WERI-Rb-1 (cell line): ENCODE results near the gene STAC2.
"Not testable (repeated sequence)": the region's sequence is repeated elsewhere in the genome, so short reads cannot be mapped to it uniquely, and the experiment has no call there.

Source experiments
- DNase-seq: peaks from one replicate; pipeline ENCODE4 v3.0.0-alpha.2; 2020
- H3K27ac ChIP-seq: fragments of 250-450 bp; sonication (Bioruptor Pico); 2 replicates; pipeline ENCODE4 v1.5.1; 2020; ENCODE audit warnings: mild to moderate bottlenecking, moderate library complexity
- H3K27me3 ChIP-seq: fragments of 250-450 bp; sonication (Bioruptor Pico); 2 replicates; pipeline ENCODE4 v1.5.1; 2021; ENCODE audit warnings: mild to moderate bottlenecking, low read depth, moderate library complexity; ENCODE audit not compliant: insufficient read depth, severe bottlenecking
- H3K36me3 ChIP-seq: fragments of 250-450 bp; sonication (Bioruptor Pico); 2 replicates; pipeline ENCODE4 v1.5.1; 2020; ENCODE audit warnings: mild to moderate bottlenecking, moderate library complexity
- H3K4me3 ChIP-seq: 2 replicates; pipeline ENCODE4 v1.5.1; 2011; ENCODE audit warnings: low read depth, mild to moderate bottlenecking, control low read depth, low read length
- H3K9me3 ChIP-seq: fragments of 250-450 bp; sonication (Bioruptor Pico); 2 replicates; pipeline ENCODE4 v1.5.1; 2021; ENCODE audit warnings: mild to moderate bottlenecking, moderate library complexity; ENCODE audit not compliant: severe bottlenecking
- TF ChIP-seq, protein P1 (sequence below): IDR thresholded peaks from 2 replicates; pipeline ENCODE4 v1.5.1; 2011; ENCODE audit warnings: low read depth, mild to moderate bottlenecking, control low read depth, inconsistent platforms, low read length

STAC2 gene

GRCh38 chr17:39170109-39170508 is 55.6 kb downstream of the STAC2 start:
- no peak for DNase-seq
- H3K27ac ChIP-seq = no peak overlapping the region

DNA sequence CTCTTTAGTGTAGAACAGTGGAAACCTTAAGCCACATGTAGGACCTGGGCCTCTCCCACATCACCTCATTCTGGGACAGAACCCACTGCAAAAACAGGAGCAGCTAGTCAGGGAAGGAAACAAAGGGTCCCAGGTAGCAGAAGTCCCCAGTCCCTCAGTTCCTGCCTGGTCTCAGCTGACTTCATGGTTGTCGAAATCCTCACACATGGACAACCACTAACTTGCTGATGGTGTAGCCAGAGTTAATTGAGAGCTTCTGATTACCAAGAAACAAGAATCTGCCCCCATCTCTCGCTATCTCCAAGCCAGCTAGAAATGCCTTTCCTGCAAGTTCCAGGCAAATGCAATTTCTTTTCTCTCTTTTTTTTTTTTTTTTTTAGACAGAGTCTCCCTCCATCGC is 56.2 kb downstream of the STAC2 start:
- Histone ChIP-seq H3K27ac (no peak overlapping the region), H3K9me3 (peaks cover 4% of the 10 kb centered on the region), H3K36me3 (no peaks in the 10 kb centered on the region), H3K27me3 (no peaks in the 10 kb centered on the region), H3K4me3 (no peak overlapping the region)
- no peak for DNase-seq
- TF ChIP-seq, protein P1, sequence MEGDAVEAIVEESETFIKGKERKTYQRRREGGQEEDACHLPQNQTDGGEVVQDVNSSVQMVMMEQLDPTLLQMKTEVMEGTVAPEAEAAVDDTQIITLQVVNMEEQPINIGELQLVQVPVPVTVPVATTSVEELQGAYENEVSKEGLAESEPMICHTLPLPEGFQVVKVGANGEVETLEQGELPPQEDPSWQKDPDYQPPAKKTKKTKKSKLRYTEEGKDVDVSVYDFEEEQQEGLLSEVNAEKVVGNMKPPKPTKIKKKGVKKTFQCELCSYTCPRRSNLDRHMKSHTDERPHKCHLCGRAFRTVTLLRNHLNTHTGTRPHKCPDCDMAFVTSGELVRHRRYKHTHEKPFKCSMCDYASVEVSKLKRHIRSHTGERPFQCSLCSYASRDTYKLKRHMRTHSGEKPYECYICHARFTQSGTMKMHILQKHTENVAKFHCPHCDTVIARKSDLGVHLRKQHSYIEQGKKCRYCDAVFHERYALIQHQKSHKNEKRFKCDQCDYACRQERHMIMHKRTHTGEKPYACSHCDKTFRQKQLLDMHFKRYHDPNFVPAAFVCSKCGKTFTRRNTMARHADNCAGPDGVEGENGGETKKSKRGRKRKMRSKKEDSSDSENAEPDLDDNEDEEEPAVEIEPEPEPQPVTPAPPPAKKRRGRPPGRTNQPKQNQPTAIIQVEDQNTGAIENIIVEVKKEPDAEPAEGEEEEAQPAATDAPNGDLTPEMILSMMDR = no peak

More at GRCh38 chr17:39170109-39170508, 55.6 kb downstream of the STAC2 start:
- no peak overlapping the region for H3K4me3 ChIP-seq
- H3K27me3 ChIP-seq = no peaks in the 10 kb centered on the region
- TF ChIP-seq, protein P1 = no peak
- H3K9me3 ChIP-seq = peaks cover 4% of the 10 kb centered on the region
- peaks cover under 1% of the 10 kb centered on the region for H3K36me3 ChIP-seq

DNA sequence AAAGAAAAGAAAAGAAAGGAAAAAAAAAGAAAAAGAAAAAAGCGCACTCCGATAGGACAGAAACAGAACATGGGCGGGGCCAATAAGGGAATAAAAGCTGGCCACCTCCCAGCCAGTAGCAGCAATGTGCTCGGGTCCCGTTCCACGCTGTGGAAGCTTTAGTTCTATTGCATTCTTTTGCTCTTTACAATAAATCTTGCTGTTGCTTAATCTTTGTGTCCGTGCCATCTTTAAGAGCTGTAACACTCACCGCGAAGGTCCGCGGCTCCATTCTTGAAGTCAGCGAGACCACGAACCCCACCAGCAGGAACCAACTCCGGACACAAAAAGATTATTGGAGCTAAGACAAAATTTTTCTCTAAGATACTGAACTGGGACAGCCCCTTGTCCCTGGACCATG is 56.6 kb downstream of the STAC2 start:
- no peak for DNase-seq
- H3K36me3 ChIP-seq = no peaks in the 10 kb centered on the region
- H3K27me3 ChIP-seq = no peaks in the 10 kb centered on the region
- H3K9me3 ChIP-seq = peaks cover 4% of the 10 kb centered on the region
- no peak overlapping the region for H3K27ac ChIP-seq
- H3K4me3 ChIP-seq = no peak overlapping the region
- TF ChIP-seq, protein P1 = no peak

DNA sequence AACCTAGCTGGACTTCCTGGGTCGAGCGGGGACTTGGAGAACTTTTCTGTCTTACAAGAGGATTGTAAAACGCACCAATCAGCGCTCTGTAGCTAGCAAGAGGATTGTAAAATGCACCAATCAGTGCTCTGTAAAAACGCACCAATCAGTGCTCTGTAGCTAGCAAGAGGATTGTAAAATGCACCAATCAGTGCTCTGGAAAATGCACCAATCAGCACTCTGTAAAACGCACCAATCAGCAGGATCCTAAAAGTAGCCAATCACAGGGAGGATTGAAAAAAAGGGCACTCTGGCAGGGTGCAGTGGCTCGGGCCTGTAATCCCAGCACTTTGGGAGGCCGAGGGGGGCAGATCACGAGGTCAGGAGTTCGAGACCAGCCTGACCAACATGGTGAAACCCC is 57.2 kb downstream of the STAC2 start:
- not testable (repeated sequence) for H3K9me3 ChIP-seq, DNase-seq, H3K27me3 ChIP-seq, H3K36me3 ChIP-seq, H3K4me3 ChIP-seq
- H3K27ac ChIP-seq = peak overlapping the region; percentile 83

GRCh38 chr17:39167476-39167875 is 58.3 kb downstream of the STAC2 start:
- H3K36me3 ChIP-seq = no peaks in the 10 kb centered on the region
- peak; percentile 89 for DNase-seq
- H3K9me3 ChIP-seq = peaks cover 4% of the 10 kb centered on the region
- H3K27ac ChIP-seq = peak overlapping the region; percentile 83
- H3K4me3 ChIP-seq = peak overlapping the region; percentile 13
- no peaks in the 10 kb centered on the region for H3K27me3 ChIP-seq
- TF ChIP-seq, protein P1 = no peak

- no peaks in the 10 kb centered on the region for H3K27me3 ChIP-seq
- DNase-seq = peak; percentile 47
- H3K9me3 ChIP-seq = peaks cover 4% of the 10 kb centered on the region
- H3K4me3 ChIP-seq = peak overlapping the region; percentile 13
- TF ChIP-seq, protein P1 = no peak
- no peaks in the 10 kb centered on the region for H3K36me3 ChIP-seq
- peak overlapping the region; percentile 83 for H3K27ac ChIP-seq
Observed at GRCh38 chr17:39166437-39167335, 59.1 kb downstream of the STAC2 start.
